H1 (cell line): Measurements from ENCODE around the gene ATXN2. TPM values are rescaled to one million over a fixed set of nuclear protein-coding genes. Genes with fewer than 3 reads are reported as not detected.

Experiments
- CTCF ChIA-PET: fragments of 300-600 bp; sonication (Branson Sonifier 250); formaldehyde crosslinking; loops from one replicate; lab custom pipeline; 2021; ENCODE audit not compliant: partially characterized antibody; lab: Charles Lee
- POLR2A ChIA-PET: fragments of 300-600 bp; sonication (Branson Sonifier 250); formaldehyde crosslinking; loops from one replicate; lab custom pipeline; 2021; ENCODE audit warnings: inconsistent platforms; ENCODE audit not compliant: partially characterized antibody; lab: Charles Lee
- DNase-seq, 2 experiments: peaks; one replicate each; pipeline versions ENCODE4 v3.0.0 to v3.0.0-alpha.2; 2010 to 2022; ENCODE audit warnings: low spot score in 2 of 2, low read depth in 1 of 2, mixed read lengths in 1 of 2
- FAIRE-seq: peaks from 2 replicates; lab custom pipeline; 2011; peaks lifted over from hg19 to GRCh38; lab: Jason Lieb, UNC
- H2AFZ ChIP-seq: 2 replicates; pipeline ENCODE4 v1.8.1; 2012; ENCODE audit warnings: low read length, inconsistent platforms
- H2AK5ac ChIP-seq: 2 replicates; pipeline ENCODE4 v1.6.1; 2013; ENCODE audit warnings: low read depth, low read length
- H2BK120ac ChIP-seq: replicated peaks from 2 replicates; pipeline ENCODE3; 2013; ENCODE audit warnings: low read depth, low read length, inconsistent platforms
- H2BK12ac ChIP-seq: 2 replicates; pipeline ENCODE4 v1.6.1; 2013; ENCODE audit warnings: low read depth, low read length
- H2BK15ac ChIP-seq: 2 replicates; pipeline ENCODE4 v1.6.1; 2013; ENCODE audit warnings: low read length
- H2BK20ac ChIP-seq: 2 replicates; pipeline ENCODE4 v1.6.1; 2013; ENCODE audit warnings: low read length
- H2BK5ac ChIP-seq: 2 replicates; pipeline ENCODE4 v1.6.1; 2013; ENCODE audit warnings: low read depth, low read length
- H3K14ac ChIP-seq: 2 replicates; pipeline ENCODE4 v1.6.1; 2013; ENCODE audit warnings: inconsistent platforms; ENCODE audit not compliant: insufficient read length
- H3K18ac ChIP-seq: 2 replicates; pipeline ENCODE4 v1.6.1; 2013; ENCODE audit warnings: low read length; ENCODE audit errors: extremely low read depth
- H3K23ac ChIP-seq: 2 replicates; pipeline ENCODE4 v1.6.1; 2013; ENCODE audit warnings: inconsistent platforms; ENCODE audit not compliant: insufficient read length
- H3K23me2 ChIP-seq: 2 replicates; pipeline ENCODE4 v1.6.1; 2013; ENCODE audit warnings: low read depth, low read length
- H3K27ac ChIP-seq: 2 replicates; pipeline ENCODE4 v1.6.1; 2011; ENCODE audit warnings: low read depth, low read length, inconsistent platforms
- H3K27me3 ChIP-seq, 4 experiments: replicated peaks in 1 of 4; 1 replicate in 1 of 4; 2 replicates in 3 of 4; pipeline versions ENCODE4 v1.6.1 to v1.8.1; 2011 to 2013; ENCODE audit warnings: low read length in 3 of 4, mild to moderate bottlenecking in 3 of 4, inconsistent platforms in 2 of 4, mixed read lengths in 2 of 4, moderate library complexity in 1 of 4; ENCODE audit not compliant: control insufficient read depth in 3 of 4, insufficient read depth in 3 of 4; ENCODE audit errors: extremely low read depth in 1 of 4
- H3K36me3 ChIP-seq, 4 experiments: 2 replicates each; pipeline versions ENCODE4 v1.6.1 to v1.8.1; 2011 to 2013; ENCODE audit warnings: mild to moderate bottlenecking in 4 of 4, low read length in 3 of 4, moderate library complexity in 2 of 4, control low read depth in 1 of 4, inconsistent platforms in 1 of 4; ENCODE audit not compliant: insufficient read depth in 4 of 4, control insufficient read depth in 2 of 4
- H3K4ac ChIP-seq: replicated peaks from 2 replicates; pipeline ENCODE3; 2013; ENCODE audit warnings: low read length, low read depth, mixed read lengths, inconsistent platforms; ENCODE audit not compliant: insufficient read length
- H3K4me1 ChIP-seq, 4 experiments: replicated peaks in 1 of 4; 1 replicate in 1 of 4; 2 replicates in 3 of 4; pipeline versions ENCODE4 v1.6.1 to v1.8.1; 2011 to 2013; ENCODE audit warnings: low read length in 3 of 4, inconsistent platforms in 2 of 4, mixed read lengths in 1 of 4; ENCODE audit not compliant: insufficient read depth in 4 of 4, control insufficient read depth in 3 of 4
- H3K4me2 ChIP-seq, 2 experiments: 2 replicates each; pipeline versions ENCODE4 v1.6.1 to v1.8.1; 2011 to 2013; ENCODE audit warnings: low read depth in 2 of 2, low read length in 2 of 2, control low read depth in 1 of 2, inconsistent platforms in 1 of 2, mild to moderate bottlenecking in 1 of 2; ENCODE audit not compliant: insufficient read depth in 1 of 2
- H3K4me3 ChIP-seq, 4 experiments: fragments of 200-600, 300-600 bp in 1 of 4; sonication (generic), shearing (Covaris generic), sonication (Bioruptor Twin) in 1 of 4; 2 replicates each; pipeline versions ENCODE4 v1.5.1 to v1.8.1; 2011 to 2016; ENCODE audit warnings: low read length in 4 of 4, low read depth in 3 of 4, control low read depth in 2 of 4, inconsistent platforms in 2 of 4, mild to moderate bottlenecking in 2 of 4, mixed read lengths in 1 of 4, moderate library complexity in 1 of 4; ENCODE audit not compliant: insufficient read depth in 2 of 4; ENCODE audit errors: extremely low read depth in 1 of 4
- H3K56ac ChIP-seq: replicated peaks from 2 replicates; pipeline ENCODE3; 2013; ENCODE audit warnings: low read depth, mild to moderate bottlenecking, mixed read lengths, low read length, inconsistent platforms; ENCODE audit not compliant: insufficient read length
- H3K79me1 ChIP-seq: 2 replicates; pipeline ENCODE4 v1.6.1; 2013; ENCODE audit warnings: low read depth, low read length, control low read depth
- H3K79me2 ChIP-seq, 2 experiments: 2 replicates each; pipeline versions ENCODE4 v1.6.1 to v1.8.1; 2012 to 2013; ENCODE audit warnings: low read length in 2 of 2, mild to moderate bottlenecking in 2 of 2, inconsistent platforms in 1 of 2; ENCODE audit not compliant: insufficient read depth in 2 of 2, control insufficient read depth in 1 of 2
- H3K9ac ChIP-seq, 4 experiments: replicated peaks in 1 of 4; 1 replicate in 1 of 4; 2 replicates in 3 of 4; pipeline versions ENCODE4 v1.6.1 to v1.8.1; 2011 to 2013; ENCODE audit warnings: low read depth in 3 of 4, low read length in 3 of 4, control low read depth in 2 of 4, mild to moderate bottlenecking in 2 of 4, moderate library complexity in 2 of 4, inconsistent platforms in 1 of 4; ENCODE audit errors: extremely low read depth in 1 of 4
- H3K9me3 ChIP-seq, 2 experiments: 2 replicates each; pipeline versions ENCODE4 v1.6.1 to v1.8.1; 2012 to 2013; ENCODE audit warnings: mild to moderate bottlenecking in 2 of 2, moderate library complexity in 2 of 2, control low read depth in 1 of 2, inconsistent platforms in 1 of 2, low read depth in 1 of 2, low read length in 1 of 2, mixed read lengths in 1 of 2; ENCODE audit not compliant: insufficient read depth in 2 of 2
- H4K20me1 ChIP-seq, 2 experiments: replicated peaks in 1 of 2; 2 replicates each; pipeline versions ENCODE3 to v1.8.1; 2011 to 2013; ENCODE audit warnings: inconsistent platforms in 2 of 2, low read length in 2 of 2, mild to moderate bottlenecking in 1 of 2; ENCODE audit not compliant: insufficient read depth in 2 of 2, control insufficient read depth in 1 of 2
- H4K5ac ChIP-seq: 2 replicates; pipeline ENCODE4 v1.6.1; 2013; ENCODE audit warnings: low read length, low read depth, mixed read lengths, inconsistent platforms; ENCODE audit not compliant: insufficient read length
- H4K8ac ChIP-seq: 2 replicates; pipeline ENCODE4 v1.8.0; 2013; ENCODE audit warnings: mild to moderate bottlenecking, moderate library complexity, low read length, inconsistent platforms; ENCODE audit not compliant: insufficient read depth; ENCODE audit errors: extremely low read depth
- H4K91ac ChIP-seq: replicated peaks from 2 replicates; pipeline ENCODE3; 2013; ENCODE audit warnings: low read length, mixed read lengths, inconsistent platforms; ENCODE audit not compliant: insufficient read length
- ATF2 ChIP-seq: IDR thresholded peaks from 2 replicates; pipeline ENCODE4 v1.6.1; 2012; ENCODE audit warnings: low read length, inconsistent platforms
- ATF3 ChIP-seq: IDR thresholded peaks from 2 replicates; pipeline ENCODE4 v1.6.1; 2011; ENCODE audit warnings: low read depth, mild to moderate bottlenecking, low read length; ENCODE audit not compliant: insufficient read depth
- BRCA1 ChIP-seq: IDR thresholded peaks from 2 replicates; pipeline ENCODE4 v1.6.1; 2012; ENCODE audit warnings: low read depth, low read length, improper control_type of control experiment
- EZH2 ChIP-seq: fragments of 200-600 bp; sonication (generic); IDR thresholded peaks from 2 replicates; pipeline ENCODE4 v1.7.1; 2012; ENCODE audit warnings: low read depth, mild to moderate bottlenecking, moderate library complexity, low read length, inconsistent platforms; ENCODE audit not compliant: severe bottlenecking
- PHF8 ChIP-seq: fragments of 200-600 bp; sonication (generic); conservative IDR thresholded peaks from 2 replicates; pipeline ENCODE4 v1.7.1; 2012; ENCODE audit warnings: low read depth, mild to moderate bottlenecking, inconsistent platforms, low read length, moderate library complexity
- RFX5 ChIP-seq: IDR thresholded peaks from 2 replicates; pipeline ENCODE4 v1.6.1; 2011; ENCODE audit warnings: low read depth, low read length, improper control_type of control experiment, borderline replicate concordance
- RXRA ChIP-seq: IDR thresholded peaks from 2 replicates; pipeline ENCODE4 v1.6.1; 2011; ENCODE audit warnings: low read depth, mild to moderate bottlenecking, low read length, moderate library complexity; ENCODE audit not compliant: insufficient read depth
- SP2 ChIP-seq: IDR thresholded peaks from 2 replicates; pipeline ENCODE4 v1.6.1; 2012; ENCODE audit warnings: mild to moderate bottlenecking, low read length, inconsistent platforms
- TAF7 ChIP-seq: optimal IDR thresholded peaks from 2 replicates; pipeline ENCODE3; 2011; ENCODE audit warnings: low read depth, mild to moderate bottlenecking, inconsistent platforms, low read length, moderate library complexity, borderline replicate concordance
- WGBS, 2 experiments: shearing (Covaris generic) in 1 of 2; methylation state at CpG; one replicate each; pipeline versions ENCODE4 v1.1.6 to v1.1.7; 2013 to 2015; ENCODE audit warnings: low lambda C conversion rate in 2 of 2, mixed read lengths in 2 of 2, inconsistent platforms in 1 of 2, low coverage in 1 of 2, missing lambda C conversion rate in 1 of 2; ENCODE audit not compliant: insufficient replicate concordance in 2 of 2, insufficient coverage in 1 of 2, insufficient read length in 1 of 2; ENCODE audit errors: extremely low coverage in 1 of 2, missing lambda C conversion rate in 1 of 2; 5-methylcytosine and 5-hydroxymethylcytosine counted together
- polyA plus RNA-seq, 7 experiments: library from polyadenylated mRNA; depleted of rRNA in 3 of 7; stranded (reverse) in 5 of 7; unstranded in 2 of 7; fragments of >200 nt in 5 of 7; fragments of 200-250 nt in 2 of 7; gene quantifications; 1 replicate in 5 of 7; 2 replicates in 1 of 7; 4 replicates in 1 of 7; pipeline versions ENCODE4 v1.2.1 to v1.2.3, GENCODE V29; 2011 to 2013; ENCODE audit warnings: missing spikeins in 2 of 7, mixed read lengths in 2 of 7
- total RNA-seq: library from RNA; stranded (reverse); fragmentation: NEBNext Ultra II Directional; extraction: Animal tissue kit (Norgen Biotek cat#: 25700); gene quantifications from 2 replicates; pipeline ENCODE4 v1.2.1, GENCODE V29; 2021

The ATXN2 gene
- total and polyA plus RNA-seq, 2 of the 8 experiments (the other 6 are each of a cell fraction or from before 2014, with no cell fraction given): 46.6 to 80.7 TPM

GRCh38 chr12:111426344-111427185 lies 172.6 kb downstream of the ATXN2 start:
- Histone ChIP-seq H3K18ac (no peak overlapping the region), H3K27ac (no peak overlapping the region), H3K27me3 (no peaks in the 10 kb centered on the region; a peak in 1 of 7 replicates), H3K36me3 (no peaks in the 10 kb centered on the region), H2AK5ac (no peak overlapping the region), H3K4ac (no peak overlapping the region), H3K79me2 (peaks cover 4 to 64% of the 10 kb centered on the region in 2 experiments; a peak in 3 of 4 replicates), H3K4me1 (peaks cover 1 to 33% (median 22%) of the 10 kb centered on the region in 4 experiments), H4K5ac (no peak overlapping the region), H3K9me3 (no peaks in the 10 kb centered on the region), H3K4me3 (no peak overlapping the region), H3K79me1 (peaks cover 13% of the 10 kb centered on the region), H2BK5ac (no peak overlapping the region), H4K8ac (no peak overlapping the region), H2BK20ac (no peak overlapping the region), H3K23ac (no peak overlapping the region), H2BK120ac (no peak overlapping the region), H3K23me2 (no peaks in the 10 kb centered on the region; the same call in 1 of the 2 replicates), H2BK12ac (0 out of 2 replicates have a peak overlapping the region, but pooled peaks have one; percentile 19), H4K20me1 (peaks cover 4 to 11% of the 10 kb centered on the region in 2 experiments), H4K91ac (no peak overlapping the region), H3K4me2 (no peak overlapping the region), H3K56ac (no peak overlapping the region), H3K9ac (no peak overlapping the region), H3K14ac (no peak overlapping the region), H2AFZ (no peak overlapping the region), H2BK15ac (no peak overlapping the region)
- 91% methylated on average over 10 of the region's 11 CpGs; no CpG with 5 or more reads in 1 of the 2 experiments for WGBS, 2 experiments
- FAIRE-seq (no peak), DNase-seq (no peak)
- ChIA-PET POLR2A (interaction anchor here (0.9 to 4.9 kb wide), 8 partner anchors 8 to 30 kb away, joined by 3 to 29 read pairs (median 8); no protein-coding TSS in a partner anchor), CTCF (interaction anchor here (0.6 to 11.1 kb wide), 13 partner anchors 8 to 1247 kb away, joined by 3 to 189 read pairs (median 9); no protein-coding TSS in a partner anchor)
- no peak for TF ChIP-seq SP2
- TF ChIP-seq ATF3: no peak
- TF ChIP-seq RFX5: no peak
- TF ChIP-seq PHF8: no peak
- no peak for TF ChIP-seq BRCA1
- TF ChIP-seq EZH2: no peak
- no peak for TF ChIP-seq TAF7
- no peak for TF ChIP-seq RXRA
- TF ChIP-seq ATF2: no peak
